ENCODE results near the gene CEP350.

DNA sequence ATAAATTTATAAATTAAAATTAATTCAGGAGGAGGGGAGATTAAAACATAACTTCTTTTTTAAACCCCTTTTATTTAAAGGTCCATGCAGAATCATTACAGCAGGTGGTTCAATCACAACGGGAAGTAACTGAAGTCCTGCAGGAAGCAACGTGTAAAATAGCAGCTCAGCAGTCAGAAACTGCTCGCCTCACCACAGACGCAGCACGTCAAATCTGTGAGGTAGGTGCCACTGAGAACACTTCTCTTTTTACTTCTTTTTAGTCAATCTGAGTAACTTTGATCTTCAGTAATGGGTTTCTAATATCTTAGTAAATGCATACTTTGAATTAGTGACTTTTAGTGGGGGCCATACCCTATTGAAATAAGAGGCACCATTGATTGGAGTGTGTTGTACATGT lies 87.0 kb downstream of the CEP350 start:
- TF ChIP-seq, protein P1, sequence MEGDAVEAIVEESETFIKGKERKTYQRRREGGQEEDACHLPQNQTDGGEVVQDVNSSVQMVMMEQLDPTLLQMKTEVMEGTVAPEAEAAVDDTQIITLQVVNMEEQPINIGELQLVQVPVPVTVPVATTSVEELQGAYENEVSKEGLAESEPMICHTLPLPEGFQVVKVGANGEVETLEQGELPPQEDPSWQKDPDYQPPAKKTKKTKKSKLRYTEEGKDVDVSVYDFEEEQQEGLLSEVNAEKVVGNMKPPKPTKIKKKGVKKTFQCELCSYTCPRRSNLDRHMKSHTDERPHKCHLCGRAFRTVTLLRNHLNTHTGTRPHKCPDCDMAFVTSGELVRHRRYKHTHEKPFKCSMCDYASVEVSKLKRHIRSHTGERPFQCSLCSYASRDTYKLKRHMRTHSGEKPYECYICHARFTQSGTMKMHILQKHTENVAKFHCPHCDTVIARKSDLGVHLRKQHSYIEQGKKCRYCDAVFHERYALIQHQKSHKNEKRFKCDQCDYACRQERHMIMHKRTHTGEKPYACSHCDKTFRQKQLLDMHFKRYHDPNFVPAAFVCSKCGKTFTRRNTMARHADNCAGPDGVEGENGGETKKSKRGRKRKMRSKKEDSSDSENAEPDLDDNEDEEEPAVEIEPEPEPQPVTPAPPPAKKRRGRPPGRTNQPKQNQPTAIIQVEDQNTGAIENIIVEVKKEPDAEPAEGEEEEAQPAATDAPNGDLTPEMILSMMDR (IDR thresholded peaks at IDR 0.05; ENCODE audit: poor library complexity) = no peak
- no peak for TF ChIP-seq EZH2 (IDR thresholded peaks at IDR 0.05; ENCODE audit: borderline replicate concordance)
